HG03565 (cell line): Measurements from ENCODE around the gene ISLR.

ENCODE experiments used
- ATAC-seq: cut with Tn5 transposase; IDR thresholded peaks from one replicate; pipeline ENCODE4 v1.9.1; 2021; ENCODE audit warnings: mild to moderate bottlenecking, moderate library complexity; ENCODE audit not compliant: unreplicated experiment

Gene ISLR

GRCh38 chr15:74170875-74171578 is 2.5 kb upstream of the ISLR start:
- no peak for ATAC-seq

DNA sequence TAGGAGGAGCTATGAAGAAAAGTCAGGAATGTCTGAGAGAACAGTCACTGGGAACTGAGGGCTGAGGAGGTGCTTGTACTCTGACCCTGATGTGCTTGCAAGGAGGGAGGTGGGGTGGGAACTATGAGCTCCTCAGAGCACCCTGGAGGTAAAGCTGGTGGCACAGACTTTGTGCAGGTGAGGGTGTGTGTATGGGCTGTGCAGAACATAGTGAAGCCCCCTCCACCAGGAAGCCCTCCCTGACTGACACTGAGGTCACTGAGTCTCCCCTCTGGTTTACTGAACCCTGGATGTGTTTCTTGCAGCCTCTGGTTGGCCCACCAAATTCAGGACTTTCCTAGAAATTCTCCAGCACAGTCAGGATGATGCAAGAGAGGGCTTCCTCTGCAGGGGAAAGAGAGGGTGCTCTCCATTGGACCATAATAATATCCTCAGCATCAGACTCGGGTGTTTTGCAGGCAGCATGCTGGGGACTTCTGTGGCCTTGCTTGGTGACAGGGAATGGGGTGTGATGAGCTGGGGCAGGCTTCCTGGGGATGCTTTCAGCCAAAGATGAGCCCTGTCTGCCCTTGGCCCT is 1.5 kb upstream of the ISLR start:
- ATAC-seq: no peak

DNA sequence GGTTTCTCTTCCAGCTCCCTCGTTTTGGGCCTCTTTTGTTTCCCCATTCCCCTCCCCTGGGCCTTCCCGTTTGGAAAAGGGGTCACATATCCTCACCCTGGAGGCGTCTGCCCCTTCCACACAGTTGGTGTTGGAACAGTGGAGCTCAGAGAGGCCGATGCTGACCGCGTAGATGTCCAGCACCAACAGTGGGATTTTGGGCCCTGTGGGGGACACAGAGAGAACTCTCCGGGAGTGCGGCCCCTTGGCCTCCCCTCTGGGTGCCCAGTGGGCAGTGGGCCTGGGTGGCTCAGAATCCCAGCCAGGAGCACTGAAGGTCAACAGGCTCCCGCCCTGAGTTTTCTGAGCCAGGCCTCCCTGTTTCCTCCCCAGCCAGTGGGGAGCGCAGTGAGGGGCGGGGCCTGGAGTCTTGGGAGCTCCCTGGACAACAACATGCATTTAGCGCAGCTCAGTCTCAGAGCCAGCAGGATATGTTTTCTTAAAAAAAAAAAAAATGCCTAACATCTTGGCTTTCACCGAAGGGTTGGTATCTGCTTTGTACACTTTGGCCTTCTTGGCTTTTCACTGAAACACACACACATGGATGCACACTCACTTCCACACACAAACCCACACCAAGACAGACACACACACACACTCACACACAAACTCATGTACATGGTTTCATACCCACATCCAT is 670 bp upstream of the ISLR start:
- no peak for ATAC-seq

DNA sequence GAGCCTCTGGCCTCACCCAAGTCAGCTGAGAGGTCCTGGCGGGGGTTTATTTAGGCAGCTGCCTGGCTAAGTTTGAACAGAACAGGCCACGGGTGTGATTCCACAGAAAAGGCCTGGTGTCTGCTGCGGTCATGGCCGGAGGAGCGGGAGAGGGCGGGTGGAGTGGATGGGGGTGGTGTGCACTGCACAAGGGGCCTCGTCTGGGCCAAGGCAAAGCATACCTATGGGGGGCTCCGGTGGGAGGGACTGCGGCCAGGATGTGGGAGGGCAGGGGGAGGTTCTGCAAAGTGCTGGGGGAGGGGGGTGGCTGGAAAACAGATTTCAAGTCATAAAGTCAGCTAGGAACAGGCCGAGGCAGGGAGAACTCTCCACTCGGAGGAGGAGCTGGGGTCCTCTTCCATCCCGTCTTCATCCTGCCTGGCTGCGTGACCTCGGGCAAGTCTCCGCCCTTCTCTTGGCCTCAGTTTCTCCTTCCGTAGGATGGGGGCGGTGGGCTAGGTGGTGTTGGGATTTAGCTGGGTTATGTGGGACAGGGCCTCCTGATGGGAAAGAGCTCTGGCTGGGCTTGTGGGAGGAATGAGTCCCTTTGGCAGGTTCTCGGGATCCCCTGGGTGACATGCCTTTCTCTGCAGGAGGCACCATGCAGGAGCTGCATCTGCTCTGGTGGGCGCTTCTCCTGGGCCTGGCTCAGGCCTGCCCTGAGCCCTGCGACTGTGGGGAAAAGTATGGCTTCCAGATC is 878 bp downstream of the ISLR start:
- no peak for ATAC-seq

GRCh38 chr15:74174958-74175253 is 1.4 kb downstream of the ISLR start:
- ATAC-seq: no peak

GRCh38 chr15:74175271-74176191 is 2.0 kb downstream of the ISLR start:
- no peak for ATAC-seq

GRCh38 chr15:74176262-74177214 is 3.0 kb downstream of the ISLR start:
- ATAC-seq: no peak

- ATAC-seq: no peak
These were observed 5.0 kb downstream of the ISLR start for GRCh38 chr15:74178326-74179100.

DNA sequence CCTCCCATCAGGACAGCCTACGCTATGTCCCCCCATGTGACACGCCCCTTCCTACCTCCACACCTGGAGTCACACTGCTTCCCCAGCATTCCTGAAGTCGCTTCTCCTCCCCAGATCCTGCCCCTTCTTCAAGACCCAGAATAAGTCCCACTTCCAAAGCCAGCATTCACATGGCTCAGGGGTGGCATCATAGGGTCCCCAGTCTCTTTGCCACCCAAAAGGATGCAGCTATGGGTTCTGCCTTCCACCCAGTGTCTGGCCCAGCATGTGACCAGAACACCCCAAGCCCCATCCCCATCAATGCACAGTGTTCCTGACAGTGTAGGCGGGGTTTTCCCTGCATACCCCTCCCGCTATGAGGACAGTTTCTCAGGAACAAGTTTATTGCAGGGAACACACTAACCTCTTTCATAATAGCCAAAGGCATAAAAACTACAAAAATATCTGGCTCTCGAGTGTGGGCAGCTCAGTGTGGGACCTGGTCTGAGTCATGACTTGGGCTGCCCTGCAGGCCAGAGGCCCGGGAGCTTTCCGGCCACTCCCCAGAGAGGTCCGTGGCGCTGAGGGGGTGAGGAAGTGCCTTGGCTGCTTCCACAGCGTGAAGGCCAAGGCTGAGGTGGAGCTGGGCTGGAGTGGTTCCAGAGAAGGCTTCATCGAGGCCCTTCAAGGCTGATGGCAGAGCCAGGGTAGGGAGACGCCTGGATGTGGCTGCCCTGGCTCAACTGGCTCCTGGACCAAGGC is 5.8 kb downstream of the ISLR start:
- ATAC-seq: no peak

GRCh38 chr15:74179983-74180880 is 6.7 kb downstream of the ISLR start:
- no peak for ATAC-seq

- ATAC-seq: no peak
These were observed 7.5 kb downstream of the ISLR start for GRCh38 chr15:74180881-74181602.

GRCh38 chr15:74182131-74182530 is 8.6 kb downstream of the ISLR start:
- no peak for ATAC-seq

GRCh38 chr15:74184582-74185091 is 11.1 kb downstream of the ISLR start:
- no peak for ATAC-seq

- no peak for ATAC-seq
These were observed 12.3 kb downstream of the ISLR start for GRCh38 chr15:74185710-74186348.

GRCh38 chr15:74188216-74188615 is 14.7 kb downstream of the ISLR start:
- no peak for ATAC-seq

- no peak for ATAC-seq
These were observed 18.3 kb downstream of the ISLR start for GRCh38 chr15:74191798-74192197.
